ENCODE results near the gene SUMF1. TPM values are rescaled to one million over a fixed set of nuclear protein-coding genes. Genes with fewer than 3 reads are reported as not detected.

The SUMF1 gene
- polyA plus RNA-seq, 3 donors: 25.7 to 80.4 (median 74.2) TPM

DNA sequence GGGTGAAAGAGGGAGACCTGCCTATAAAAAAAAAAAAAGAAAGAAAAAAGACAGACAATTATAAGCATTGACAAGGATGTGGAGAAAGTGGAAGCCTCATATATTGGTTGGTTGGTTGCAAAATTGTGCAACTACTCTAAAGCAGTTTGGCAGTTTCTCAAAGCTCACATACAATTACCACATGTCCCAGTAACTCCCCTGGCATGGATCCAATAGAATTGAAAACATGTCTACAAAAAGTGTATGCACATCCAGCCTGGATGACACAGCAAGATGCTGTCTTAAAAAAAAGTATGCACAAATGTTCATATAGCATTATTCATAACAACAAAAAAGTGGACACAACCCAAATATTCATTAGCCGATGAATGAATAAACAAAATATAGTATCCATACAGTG is 144.4 kb downstream of the SUMF1 start:
- Mint-ChIP-seq H3K4me3 (peak overlapping the region in 1 of 2 donors; percentile 80), H3K4me1 (peaks cover 26% of the 10 kb centered on the region), H3K27ac (peak overlapping the region in 5 of 7 donors; percentile 46 to 84 (median 76)), H3K9me3 (peaks cover 0 to 12% (median 3%) of the 10 kb centered on the region in 7 donors), H3K27me3 (ENCODE audit: low read depth in 3 of 3) (no peaks in the 10 kb centered on the region), H3K36me3 (peaks cover 2 to 3% of the 10 kb centered on the region in 2 donors)
- peak overlapping the region; percentile 14 for H3K4me2 ChIP-seq (replicated peaks; ENCODE audit: extremely low read depth, low read length, poor library complexity, severe bottlenecking)
- H3K36me3 ChIP-seq (replicated peaks in 1 of 2; ENCODE audit: control insufficient read depth in 1 of 2, insufficient read depth in 2 of 2, low read length in 2 of 2): peaks cover 0 to 6% of the 10 kb centered on the region in 2 donors
- H3K4me3 ChIP-seq (replicated peaks in 1 of 3; ENCODE audit: low read depth in 2 of 3, low read length in 3 of 3): peak overlapping the region in 1 of 3 experiments; percentile 12
- H4K20me1 ChIP-seq (ENCODE audit: insufficient read depth, low read length): no peaks in the 10 kb centered on the region
- peaks cover 0 to 13% of the 10 kb centered on the region in 2 donors for H3K9me3 ChIP-seq (replicated peaks in 1 of 2; ENCODE audit: control insufficient read depth in 1 of 2, insufficient read depth in 1 of 2, low read length in 2 of 2)
- no peaks in the 10 kb centered on the region for H3K27me3 ChIP-seq (ENCODE audit: control insufficient read depth in 2 of 2, insufficient read depth in 2 of 2, low read length in 2 of 2)
- no peaks in the 10 kb centered on the region for H3K79me2 ChIP-seq (ENCODE audit: insufficient read depth, low read length)
- H3K4me1 ChIP-seq (ENCODE audit: control insufficient read depth in 1 of 2, insufficient read depth in 2 of 2, low read length in 2 of 2): peaks cover 7 to 12% of the 10 kb centered on the region in 2 donors
- no peak overlapping the region for H2AFZ ChIP-seq (ENCODE audit: insufficient read depth, low read depth, low read length, poor library complexity, severe bottlenecking)
- DNase-seq: peak; percentile 48 to 67 (median 57)
- no CpG with 5 or more reads among the region's 1 CpG for WGBS (ENCODE audit: insufficient coverage)
- TF ChIP-seq, protein P1, sequence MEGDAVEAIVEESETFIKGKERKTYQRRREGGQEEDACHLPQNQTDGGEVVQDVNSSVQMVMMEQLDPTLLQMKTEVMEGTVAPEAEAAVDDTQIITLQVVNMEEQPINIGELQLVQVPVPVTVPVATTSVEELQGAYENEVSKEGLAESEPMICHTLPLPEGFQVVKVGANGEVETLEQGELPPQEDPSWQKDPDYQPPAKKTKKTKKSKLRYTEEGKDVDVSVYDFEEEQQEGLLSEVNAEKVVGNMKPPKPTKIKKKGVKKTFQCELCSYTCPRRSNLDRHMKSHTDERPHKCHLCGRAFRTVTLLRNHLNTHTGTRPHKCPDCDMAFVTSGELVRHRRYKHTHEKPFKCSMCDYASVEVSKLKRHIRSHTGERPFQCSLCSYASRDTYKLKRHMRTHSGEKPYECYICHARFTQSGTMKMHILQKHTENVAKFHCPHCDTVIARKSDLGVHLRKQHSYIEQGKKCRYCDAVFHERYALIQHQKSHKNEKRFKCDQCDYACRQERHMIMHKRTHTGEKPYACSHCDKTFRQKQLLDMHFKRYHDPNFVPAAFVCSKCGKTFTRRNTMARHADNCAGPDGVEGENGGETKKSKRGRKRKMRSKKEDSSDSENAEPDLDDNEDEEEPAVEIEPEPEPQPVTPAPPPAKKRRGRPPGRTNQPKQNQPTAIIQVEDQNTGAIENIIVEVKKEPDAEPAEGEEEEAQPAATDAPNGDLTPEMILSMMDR (IDR thresholded peaks at IDR 0.05): no peak
- H3K27ac ChIP-seq (ENCODE audit: low read depth in 1 of 2, low read length in 2 of 2): no peak overlapping the region
- intact Hi-C loops (cut with micrococcal nuclease): no loop called here
- H3K9ac ChIP-seq (ENCODE audit: insufficient read depth, low read length, poor library complexity, severe bottlenecking): no peak overlapping the region

DNA sequence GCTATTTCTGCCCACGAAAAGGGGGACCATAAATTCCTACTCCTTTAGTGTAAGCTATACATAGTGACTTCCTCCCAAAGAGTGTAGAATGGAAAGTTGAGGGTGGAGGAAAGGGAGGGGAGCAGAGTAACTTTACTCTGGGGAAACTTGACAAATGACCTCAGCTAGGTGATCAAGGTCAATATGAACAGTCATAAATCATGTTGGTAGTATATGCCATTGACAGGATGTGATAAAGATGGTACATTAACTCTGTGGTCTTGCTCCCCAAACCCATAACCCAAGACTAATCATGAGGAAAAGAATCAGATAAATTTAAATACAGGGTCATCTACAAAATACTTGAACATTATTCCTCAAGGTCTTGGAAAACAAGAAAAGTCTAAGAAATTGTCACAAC is 145.3 kb downstream of the SUMF1 start:
- peaks cover 7 to 12% of the 10 kb centered on the region in 2 donors for H3K4me1 ChIP-seq (ENCODE audit: control insufficient read depth in 1 of 2, insufficient read depth in 2 of 2, low read length in 2 of 2)
- Mint-ChIP-seq H3K4me3 (no peak overlapping the region), H3K36me3 (peaks cover 5 to 6% of the 10 kb centered on the region in 2 donors), H3K27ac (peak overlapping the region in 3 of 7 donors; percentile 35 to 48 (median 39)), H3K9me3 (peaks cover 0 to 7% (median 2%) of the 10 kb centered on the region in 7 donors), H3K4me1 (peaks cover 26% of the 10 kb centered on the region), H3K27me3 (ENCODE audit: low read depth in 3 of 3) (no peaks in the 10 kb centered on the region)
- H3K27me3 ChIP-seq (ENCODE audit: control insufficient read depth in 2 of 2, insufficient read depth in 2 of 2, low read length in 2 of 2): no peaks in the 10 kb centered on the region
- no peaks in the 10 kb centered on the region for H4K20me1 ChIP-seq (ENCODE audit: insufficient read depth, low read length)
- intact Hi-C loops (cut with micrococcal nuclease): no loop called here
- H3K36me3 ChIP-seq (replicated peaks in 1 of 2; ENCODE audit: control insufficient read depth in 1 of 2, insufficient read depth in 2 of 2, low read length in 2 of 2): peaks cover under 1 to 10% of the 10 kb centered on the region in 2 donors
- H2AFZ ChIP-seq (ENCODE audit: insufficient read depth, low read depth, low read length, poor library complexity, severe bottlenecking): no peak overlapping the region
- H3K9me3 ChIP-seq (replicated peaks in 1 of 2; ENCODE audit: control insufficient read depth in 1 of 2, insufficient read depth in 1 of 2, low read length in 2 of 2): peaks cover 0 to 4% of the 10 kb centered on the region in 2 donors
- H3K27ac ChIP-seq (ENCODE audit: low read depth in 1 of 2, low read length in 2 of 2): no peak overlapping the region
- H3K4me2 ChIP-seq (replicated peaks; ENCODE audit: extremely low read depth, low read length, poor library complexity, severe bottlenecking): no peak overlapping the region
- WGBS (ENCODE audit: insufficient coverage): no CpG with 5 or more reads among the region's 1 CpG
- H3K4me3 ChIP-seq (replicated peaks in 1 of 3; ENCODE audit: low read depth in 2 of 3, low read length in 3 of 3): no peak overlapping the region
- TF ChIP-seq, protein P1 (IDR thresholded peaks at IDR 0.05): no peak
- no peaks in the 10 kb centered on the region for H3K79me2 ChIP-seq (ENCODE audit: insufficient read depth, low read length)
- no peak for DNase-seq
- H3K9ac ChIP-seq (ENCODE audit: insufficient read depth, low read length, poor library complexity, severe bottlenecking): no peak overlapping the region
